Caco-2 (cell line): Measurements from ENCODE around the gene SUMO3. TPM values are rescaled to one million over a fixed set of nuclear protein-coding genes. Genes with fewer than 3 reads are reported as not detected.

Experiments
- BruUV-seq: library from RNA; stranded (reverse); fragments of 400-500 nt; replicated peaks from 2 replicates; lab custom pipeline; 2021; lab: Mats Ljungman, UMichigan
- CTCF ChIA-PET: fragments of 300-600 bp; sonication (Branson Sonifier 250); formaldehyde crosslinking; loops from one replicate; lab custom pipeline; 2022; ENCODE audit warnings: antibody characterized with exemption; lab: Charles Lee
- POLR2A ChIA-PET: fragments of 300-600 bp; sonication (Branson Sonifier 250); formaldehyde crosslinking; loops from one replicate; lab custom pipeline; 2022; ENCODE audit warnings: antibody characterized with exemption; lab: Charles Lee
- DNase-seq, 2 experiments: peaks; one replicate each; pipeline versions ENCODE4 v3.0.0 to v3.0.0-alpha.2; 2020 to 2022
- H3K27me3 ChIP-seq: replicated peaks from 2 replicates; pipeline ENCODE4 v1.6.0; 2011; ENCODE audit warnings: low read length; ENCODE audit not compliant: control insufficient read depth, insufficient read depth
- H3K36me3 ChIP-seq: 2 replicates; pipeline ENCODE4 v1.5.1; 2011; ENCODE audit warnings: low read length; ENCODE audit not compliant: control insufficient read depth, insufficient read depth
- H3K4me1 ChIP-seq: fragments of 250-450 bp; sonication (Bioruptor Pico); 2 replicates; pipeline ENCODE4 v1.5.1; 2020; ENCODE audit warnings: mild to moderate bottlenecking
- H3K4me3 ChIP-seq: 2 replicates; pipeline ENCODE4 v1.5.1; 2011; ENCODE audit warnings: low read depth, mild to moderate bottlenecking, control low read depth, low read length
- H3K9me3 ChIP-seq: fragments of 250-450 bp; sonication (Bioruptor Pico); 2 replicates; pipeline ENCODE4 v1.5.1; 2020; ENCODE audit warnings: mild to moderate bottlenecking, moderate library complexity
- H3K27ac Mint-ChIP-seq: one replicate; pipeline ENCODE4 v1.8.0; 2022; ENCODE audit warnings: mixed read lengths; ENCODE audit not compliant: unreplicated experiment
- H3K27me3 Mint-ChIP-seq: one replicate; pipeline ENCODE4 v1.8.0; 2022; ENCODE audit warnings: mixed read lengths; ENCODE audit not compliant: insufficient read depth, unreplicated experiment
- H3K36me3 Mint-ChIP-seq: one replicate; pipeline ENCODE4 v1.8.0; 2022; ENCODE audit warnings: mild to moderate bottlenecking, mixed read lengths; ENCODE audit not compliant: insufficient read depth, unreplicated experiment
- H3K4me1 Mint-ChIP-seq: one replicate; pipeline ENCODE4 v1.8.0; 2022; ENCODE audit warnings: low read depth, mixed read lengths; ENCODE audit not compliant: unreplicated experiment
- H3K4me3 Mint-ChIP-seq: one replicate; pipeline ENCODE4 v1.8.0; 2022; ENCODE audit warnings: mild to moderate bottlenecking, moderate library complexity, mixed read lengths; ENCODE audit not compliant: unreplicated experiment
- H3K9me3 Mint-ChIP-seq: one replicate; pipeline ENCODE4 v1.8.0; 2022; ENCODE audit warnings: mixed read lengths; ENCODE audit not compliant: unreplicated experiment
- intact Hi-C: fragments of 100-400 bp; cut with micrococcal nuclease; formaldehyde crosslinking; loops from one replicate; pipeline ENCODE4 v1.10.0; 2022; ENCODE audit not compliant: unreplicated experiment
- total RNA-seq: library from RNA; stranded (reverse); gene quantifications from 2 replicates; pipeline ENCODE4 v1.2.3, GENCODE V29; 2022
- TF ChIP-seq, protein P1 (sequence below), 2 experiments: fragments of 200-600 bp in 1 of 2; IDR thresholded peaks; 1 replicate in 1 of 2; 2 replicates in 1 of 2; pipeline versions ENCODE4 v1.5.1 to v1.8.0; 2011 to 2022; ENCODE audit warnings: antibody characterized with exemption in 1 of 2, control low read depth in 1 of 2, inconsistent platforms in 1 of 2, low read depth in 1 of 2, low read length in 1 of 2, mild to moderate bottlenecking in 1 of 2, moderate library complexity in 1 of 2; ENCODE audit not compliant: insufficient read depth in 1 of 2, severe bottlenecking in 1 of 2, unreplicated experiment in 1 of 2

Gene SUMO3
- total RNA-seq, 1 experiment from 2014 or later = 118 TPM

DNA sequence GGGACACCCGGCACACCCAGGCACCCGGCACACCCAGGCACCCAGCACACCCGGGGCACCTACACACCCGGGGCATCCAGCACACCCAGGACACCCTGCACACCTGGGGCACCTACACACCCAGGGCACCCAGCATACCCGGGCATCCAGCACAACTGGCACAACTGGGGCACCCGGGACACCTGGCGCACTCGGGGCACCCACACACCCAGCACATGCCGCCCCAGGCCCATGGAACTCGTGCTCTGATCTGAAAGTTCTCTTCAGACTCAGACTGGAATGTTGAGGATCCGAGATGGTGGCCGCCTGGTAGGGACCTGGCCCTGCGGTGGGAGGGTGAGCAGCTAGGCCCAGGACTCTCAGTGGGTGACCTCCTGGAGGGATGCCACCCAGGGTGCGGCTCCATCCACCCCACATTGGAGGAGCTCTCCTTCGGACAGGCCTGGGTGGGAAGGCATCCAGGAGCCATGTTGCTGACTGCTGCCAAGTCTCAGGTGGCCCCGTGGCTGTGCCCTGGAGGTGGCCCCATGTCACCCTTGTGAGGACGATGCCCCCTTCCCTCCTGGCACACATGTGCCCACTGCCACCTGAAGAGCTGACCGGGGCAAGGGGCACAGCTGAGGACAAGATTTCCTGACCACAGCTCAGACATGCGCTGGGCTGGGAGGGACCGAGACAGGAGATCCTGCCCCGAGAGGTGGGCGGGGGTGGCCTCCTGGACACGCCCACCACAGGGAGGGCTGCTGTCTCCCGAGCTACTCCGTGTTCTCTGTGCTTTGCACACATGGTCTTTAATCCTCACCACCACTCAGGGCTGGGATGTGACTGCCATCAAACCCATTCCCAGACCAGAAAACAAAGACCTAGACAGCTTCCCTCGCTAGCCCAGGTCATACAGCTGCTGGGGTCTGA, 53.3 kb downstream of the SUMO3 start:
- Mint-ChIP-seq H3K9me3 (no peaks in the 10 kb centered on the region), H3K36me3 (peaks cover 46% of the 10 kb centered on the region), H3K27me3 (no peaks in the 10 kb centered on the region), H3K4me3 (no peak overlapping the region), H3K4me1 (peaks cover 20% of the 10 kb centered on the region), H3K27ac (no peak overlapping the region)
- Histone ChIP-seq H3K36me3 (no peaks in the 10 kb centered on the region), H3K4me1 (peaks cover 7% of the 10 kb centered on the region), H3K4me3 (no peak overlapping the region), H3K27me3 (no peaks in the 10 kb centered on the region), H3K9me3 (no peaks in the 10 kb centered on the region)
- intact Hi-C loops = no loop called here
- no peak for DNase-seq
- TF ChIP-seq, protein P1, sequence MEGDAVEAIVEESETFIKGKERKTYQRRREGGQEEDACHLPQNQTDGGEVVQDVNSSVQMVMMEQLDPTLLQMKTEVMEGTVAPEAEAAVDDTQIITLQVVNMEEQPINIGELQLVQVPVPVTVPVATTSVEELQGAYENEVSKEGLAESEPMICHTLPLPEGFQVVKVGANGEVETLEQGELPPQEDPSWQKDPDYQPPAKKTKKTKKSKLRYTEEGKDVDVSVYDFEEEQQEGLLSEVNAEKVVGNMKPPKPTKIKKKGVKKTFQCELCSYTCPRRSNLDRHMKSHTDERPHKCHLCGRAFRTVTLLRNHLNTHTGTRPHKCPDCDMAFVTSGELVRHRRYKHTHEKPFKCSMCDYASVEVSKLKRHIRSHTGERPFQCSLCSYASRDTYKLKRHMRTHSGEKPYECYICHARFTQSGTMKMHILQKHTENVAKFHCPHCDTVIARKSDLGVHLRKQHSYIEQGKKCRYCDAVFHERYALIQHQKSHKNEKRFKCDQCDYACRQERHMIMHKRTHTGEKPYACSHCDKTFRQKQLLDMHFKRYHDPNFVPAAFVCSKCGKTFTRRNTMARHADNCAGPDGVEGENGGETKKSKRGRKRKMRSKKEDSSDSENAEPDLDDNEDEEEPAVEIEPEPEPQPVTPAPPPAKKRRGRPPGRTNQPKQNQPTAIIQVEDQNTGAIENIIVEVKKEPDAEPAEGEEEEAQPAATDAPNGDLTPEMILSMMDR (IDR thresholded peaks at IDR 0.05; ENCODE audit: insufficient read depth in 1 of 2, low read depth in 1 of 2, low read length in 1 of 2, severe bottlenecking in 1 of 2, unreplicated experiment in 1 of 2) = no peak
- ChIA-PET POLR2A (interaction anchor here (0.5 kb wide), 1 partner anchor 168 kb away, joined by 5 read pairs; no protein-coding TSS in a partner anchor), CTCF (no interaction called here)
- BruUV-seq = no TSS peak

DNA sequence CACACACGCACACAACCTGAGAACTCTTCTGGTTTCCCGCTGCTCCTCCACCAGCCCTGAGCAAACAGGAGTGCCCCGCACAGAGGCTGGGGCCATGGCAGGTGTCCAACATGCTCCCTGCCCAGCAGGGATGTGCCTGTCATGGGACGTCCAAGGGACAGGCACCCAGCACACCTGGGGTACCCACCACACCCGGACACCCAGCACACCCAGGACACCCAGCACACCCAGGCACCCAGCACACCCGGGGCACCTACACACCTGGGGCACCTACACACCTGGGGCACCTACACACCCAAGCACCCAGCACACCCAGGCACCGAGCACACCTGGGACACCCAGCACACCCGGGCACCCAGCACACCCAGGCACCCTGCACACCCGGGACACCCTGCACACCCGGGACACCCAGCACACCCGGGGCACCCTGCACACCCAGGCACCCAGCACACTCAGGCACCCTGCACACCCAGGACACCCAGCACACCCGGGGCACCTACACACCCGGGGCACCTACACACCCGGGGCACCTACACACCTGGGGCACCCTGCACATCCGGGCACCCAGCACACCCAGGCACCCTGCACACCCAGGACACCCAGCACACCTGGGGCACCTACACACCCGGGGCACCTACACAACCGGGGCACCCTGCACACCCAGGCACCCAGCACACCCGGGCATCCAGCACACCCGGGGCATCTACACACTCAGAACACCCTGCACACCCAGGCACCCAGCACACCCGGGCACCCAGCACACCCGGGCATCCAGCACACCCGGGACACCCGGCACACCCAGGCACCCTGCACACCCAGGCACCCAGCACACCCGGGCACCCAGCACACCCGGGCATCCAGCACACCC, 54.2 kb downstream of the SUMO3 start:
- no peak for DNase-seq
- no TSS peak for BruUV-seq
- Histone ChIP-seq H3K4me1 (peaks cover 7% of the 10 kb centered on the region), H3K36me3 (no peaks in the 10 kb centered on the region), H3K27me3 (no peaks in the 10 kb centered on the region), H3K4me3 (no peak overlapping the region), H3K9me3 (no peaks in the 10 kb centered on the region)
- ChIA-PET POLR2A (no interaction called here), CTCF (no interaction called here)
- Mint-ChIP-seq H3K4me1 (peaks cover 20% of the 10 kb centered on the region), H3K36me3 (peaks cover 37% of the 10 kb centered on the region), H3K9me3 (no peaks in the 10 kb centered on the region), H3K4me3 (no peak overlapping the region), H3K27ac (no peak overlapping the region), H3K27me3 (no peaks in the 10 kb centered on the region)
- intact Hi-C loops = no loop called here
- TF ChIP-seq, protein P1 (IDR thresholded peaks at IDR 0.05; ENCODE audit: insufficient read depth in 1 of 2, low read depth in 1 of 2, low read length in 1 of 2, severe bottlenecking in 1 of 2, unreplicated experiment in 1 of 2) = no peak

DNA sequence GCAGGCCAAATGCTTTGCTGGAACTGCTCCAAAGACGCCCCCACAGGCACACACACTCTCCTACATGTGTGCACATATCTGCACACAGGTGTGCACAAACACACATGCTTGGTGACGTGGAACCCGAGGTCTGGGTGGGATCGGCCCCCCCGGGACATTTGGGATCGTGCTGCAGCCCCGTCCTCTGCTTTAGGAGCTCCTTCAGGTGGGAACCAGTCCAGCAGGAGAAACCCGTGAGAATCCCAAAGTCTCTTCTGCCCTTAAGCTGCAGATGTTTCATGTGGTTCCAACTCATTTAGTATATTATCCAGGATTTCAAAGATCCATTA, 54.8 kb downstream of the SUMO3 start:
- H3K9me3 ChIP-seq = no peaks in the 10 kb centered on the region
- TF ChIP-seq, protein P1 (IDR thresholded peaks at IDR 0.05; ENCODE audit: insufficient read depth in 1 of 2, low read depth in 1 of 2, low read length in 1 of 2, severe bottlenecking in 1 of 2, unreplicated experiment in 1 of 2) = no peak
- H3K27me3 ChIP-seq = no peaks in the 10 kb centered on the region
- H3K4me3 Mint-ChIP-seq = no peak overlapping the region
- ChIA-PET CTCF (interaction anchor here (0.8 kb wide), 1 partner anchor 21 kb away, joined by 3 read pairs; no protein-coding TSS in a partner anchor), POLR2A (no interaction called here)
- no peak overlapping the region for H3K27ac Mint-ChIP-seq
- intact Hi-C loops = no loop called here
- peaks cover 20% of the 10 kb centered on the region for H3K4me1 Mint-ChIP-seq
- no peaks in the 10 kb centered on the region for H3K9me3 Mint-ChIP-seq
- no peak overlapping the region for H3K4me3 ChIP-seq
- no peaks in the 10 kb centered on the region for H3K27me3 Mint-ChIP-seq
- no peaks in the 10 kb centered on the region for H3K36me3 ChIP-seq
- no TSS peak for BruUV-seq
- H3K36me3 Mint-ChIP-seq = peaks cover 31% of the 10 kb centered on the region
- no peak for DNase-seq
- H3K4me1 ChIP-seq = peaks cover 7% of the 10 kb centered on the region
